Chondrocyte (in vitro differentiated cells): ENCODE measurements around the gene NRXN3. TPM values are rescaled to one million over a fixed set of nuclear protein-coding genes. Genes with fewer than 3 reads are reported as not detected.

ENCODE experiments used
- DNase-seq: peaks from one replicate; pipeline ENCODE4 v3.0.0; 2021; ENCODE audit warnings: mixed read lengths, low spot score
- H3K27ac Mint-ChIP-seq: one replicate; pipeline ENCODE4 v1.8.0; 2021; ENCODE audit warnings: mild to moderate bottlenecking, moderate library complexity, mixed read lengths; ENCODE audit not compliant: unreplicated experiment
- H3K27me3 Mint-ChIP-seq: 2 replicates; pipeline ENCODE4 v1.8.0; 2021; ENCODE audit warnings: low read depth, mixed read lengths
- H3K36me3 Mint-ChIP-seq: 2 replicates; pipeline ENCODE4 v1.8.0; 2021; ENCODE audit warnings: low read depth, mixed read lengths
- H3K4me1 Mint-ChIP-seq: 2 replicates; pipeline ENCODE4 v1.8.0; 2021; ENCODE audit warnings: low read depth, mild to moderate bottlenecking, mixed read lengths
- H3K4me3 Mint-ChIP-seq: one replicate; pipeline ENCODE4 v1.8.0; 2021; ENCODE audit warnings: mild to moderate bottlenecking, moderate library complexity, mixed read lengths; ENCODE audit not compliant: unreplicated experiment
- H3K9me3 Mint-ChIP-seq: 2 replicates; pipeline ENCODE4 v1.8.0; 2021; ENCODE audit warnings: low read depth, mixed read lengths
- CTCF ChIP-seq: fragments of 200-600 bp; sonication (generic); IDR thresholded peaks from 2 replicates; pipeline ENCODE4 v1.5.0; 2021; ENCODE audit warnings: antibody characterized with exemption, mild to moderate bottlenecking, moderate library complexity
- total RNA-seq: library from RNA; stranded (reverse); gene quantifications from 3 replicates; pipeline ENCODE4 v1.2.1, GENCODE V29; 2021

NRXN3 gene
- total RNA-seq, 1 donor from 2014 or later = 7.9 TPM

DNA sequence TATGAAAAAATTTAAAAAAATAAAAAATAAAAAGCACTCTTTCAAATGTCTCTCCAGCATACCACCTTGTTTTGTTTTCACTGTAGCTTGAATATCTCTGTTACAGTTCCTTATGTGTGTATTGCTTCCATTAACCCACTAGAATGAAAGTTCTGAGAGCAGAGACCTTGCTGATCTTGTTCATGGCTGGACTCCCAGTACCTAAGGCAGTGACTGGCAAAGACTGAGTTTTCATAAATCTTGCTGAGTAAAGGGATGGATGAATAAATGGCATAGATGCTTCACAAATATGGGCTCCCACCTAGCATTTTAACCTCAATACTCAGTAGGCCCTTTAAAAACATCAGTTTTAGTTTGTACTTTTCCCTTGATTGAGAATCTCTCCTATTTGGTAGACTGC lies 1125.2 kb downstream of the NRXN3 start:
- Mint-ChIP-seq H3K4me3 (no peak overlapping the region), H3K9me3 (no peaks in the 10 kb centered on the region), H3K36me3 (no peaks in the 10 kb centered on the region), H3K27me3 (no peaks in the 10 kb centered on the region), H3K4me1 (peaks cover 11% of the 10 kb centered on the region), H3K27ac (no peak overlapping the region)
- TF ChIP-seq CTCF = no peak
- DNase-seq = no peak

- Mint-ChIP-seq H3K4me3 (no peak overlapping the region), H3K27ac (no peak overlapping the region), H3K36me3 (no peaks in the 10 kb centered on the region), H3K9me3 (no peaks in the 10 kb centered on the region), H3K4me1 (peaks cover 11% of the 10 kb centered on the region), H3K27me3 (no peaks in the 10 kb centered on the region)
- DNase-seq = no peak
- no peak for TF ChIP-seq CTCF
Observed at GRCh38 chr14:79298373-79298772, 1128.2 kb downstream of the NRXN3 start.

- no peaks in the 10 kb centered on the region for H3K36me3 Mint-ChIP-seq
- DNase-seq = no peak
- TF ChIP-seq CTCF = no peak
- H3K27me3 Mint-ChIP-seq = no peaks in the 10 kb centered on the region
- H3K9me3 Mint-ChIP-seq = no peaks in the 10 kb centered on the region
- no peak overlapping the region for H3K4me3 Mint-ChIP-seq
- no peak overlapping the region for H3K27ac Mint-ChIP-seq
- peaks cover 9% of the 10 kb centered on the region for H3K4me1 Mint-ChIP-seq
Observed at GRCh38 chr14:79299162-79299561, 1129.0 kb downstream of the NRXN3 start.

DNA sequence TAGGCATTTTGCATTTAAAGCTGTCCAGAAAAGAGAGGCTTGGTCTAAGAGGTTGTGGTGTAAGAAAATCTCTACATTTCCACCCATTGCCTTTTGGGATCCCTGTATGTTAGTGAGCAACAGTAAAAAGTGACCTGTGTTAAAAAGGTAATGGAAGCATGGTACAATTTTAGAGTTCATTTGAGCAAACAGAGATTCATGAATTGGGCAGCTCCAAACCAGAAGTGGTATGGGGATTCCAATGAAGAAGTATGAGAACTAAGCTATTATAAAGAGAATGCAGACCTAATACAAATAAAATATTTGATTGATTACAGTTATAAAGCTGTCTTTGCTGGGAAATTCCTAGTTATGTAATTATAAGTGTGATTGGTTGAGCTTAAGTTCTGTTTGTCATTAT lies 1134.1 kb downstream of the NRXN3 start:
- no peaks in the 10 kb centered on the region for H3K27me3 Mint-ChIP-seq
- no peaks in the 10 kb centered on the region for H3K9me3 Mint-ChIP-seq
- no peak for DNase-seq
- H3K4me1 Mint-ChIP-seq = no peaks in the 10 kb centered on the region
- no peak overlapping the region for H3K27ac Mint-ChIP-seq
- no peak overlapping the region for H3K4me3 Mint-ChIP-seq
- peaks cover 1% of the 10 kb centered on the region for H3K36me3 Mint-ChIP-seq
- TF ChIP-seq CTCF = no peak

GRCh38 chr14:79306546-79306945 lies 1136.4 kb downstream of the NRXN3 start:
- no peaks in the 10 kb centered on the region for H3K9me3 Mint-ChIP-seq
- no peak overlapping the region for H3K4me3 Mint-ChIP-seq
- no peak for TF ChIP-seq CTCF
- no peaks in the 10 kb centered on the region for H3K27me3 Mint-ChIP-seq
- H3K4me1 Mint-ChIP-seq = no peaks in the 10 kb centered on the region
- DNase-seq = no peak
- H3K36me3 Mint-ChIP-seq = peaks cover 1% of the 10 kb centered on the region
- no peak overlapping the region for H3K27ac Mint-ChIP-seq
